Epithelial cell of proximal tubule (primary cell): ENCODE data around the gene SLCO1A2. TPM values are rescaled to one million over a fixed set of nuclear protein-coding genes. Genes with fewer than 3 reads are reported as not detected.

Experiments used
- DNase-seq: peaks from one replicate; pipeline ENCODE4 v3.0.0-alpha.2; 2011; ENCODE audit warnings: low read depth
- H3K4me3 ChIP-seq: 2 replicates; pipeline ENCODE4 v1.5.1; 2011; ENCODE audit warnings: low read depth, mild to moderate bottlenecking, low read length
- CTCF ChIP-seq: conservative IDR thresholded peaks from 2 replicates; pipeline ENCODE4 v1.5.1; 2012; ENCODE audit warnings: low read depth, mild to moderate bottlenecking, low read length
- total RNA-seq: library from RNA; depleted of rRNA; stranded (reverse); fragments of >200 nt; gene quantifications from 2 replicates; pipeline ENCODE4 v1.2.3, GENCODE V29; 2015

Gene SLCO1A2
- total RNA-seq, 1 donor from 2014 or later = not detected

- DNase-seq = no peak
- no peak overlapping the region for H3K4me3 ChIP-seq
- TF ChIP-seq CTCF = no peak
Measured at GRCh38 chr12:21328578-21328977, 6.1 kb downstream of the SLCO1A2 start.

- DNase-seq = no peak
- TF ChIP-seq CTCF = no peak
- no peak overlapping the region for H3K4me3 ChIP-seq
Measured at GRCh38 chr12:21324551-21324950, 10.2 kb downstream of the SLCO1A2 start.

- TF ChIP-seq CTCF = no peak
- H3K4me3 ChIP-seq = no peak overlapping the region
- no peak for DNase-seq
Measured at GRCh38 chr12:21323736-21324135, 11.0 kb downstream of the SLCO1A2 start.

- no peak for DNase-seq
- no peak overlapping the region for H3K4me3 ChIP-seq
- TF ChIP-seq CTCF = no peak
Measured at GRCh38 chr12:21308785-21309184, 25.9 kb downstream of the SLCO1A2 start.

GRCh38 chr12:21305661-21306060, 29.1 kb downstream of the SLCO1A2 start:
- TF ChIP-seq CTCF = no peak
- DNase-seq = no peak
- no peak overlapping the region for H3K4me3 ChIP-seq

GRCh38 chr12:21300632-21301031, 34.1 kb downstream of the SLCO1A2 start:
- no peak overlapping the region for H3K4me3 ChIP-seq
- TF ChIP-seq CTCF = no peak
- DNase-seq = no peak

GRCh38 chr12:21296751-21297406, 37.8 kb downstream of the SLCO1A2 start:
- no peak for DNase-seq
- peak; percentile 75 for TF ChIP-seq CTCF
- no peak overlapping the region for H3K4me3 ChIP-seq
